ENCODE results near the gene RSPO1. TPM values are rescaled to one million over a fixed set of nuclear protein-coding genes. Genes with fewer than 3 reads are reported as not detected.
A peak's percentile ranks its signal among the peaks of the same experiment; 100 is the strongest.
"Not testable (repeated sequence)": the region's sequence is repeated elsewhere in the genome, so short reads cannot be mapped to it uniquely, and the experiment has no call there.

The RSPO1 gene
- polyA plus RNA-seq (ENCODE audit: insufficient read length in 3 of 3) = 1 to 10 TPM; 4.1 to 6.3 (median 5.6) TPM

GRCh38 chr1:37634244-37634991 is at the start of gene RSPO1:
RSPO1 (minus strand) TSS chr1:37634892; CDS start chr1:37629661, 5,231 bp downstream.
- no peak for DNase-seq (ENCODE audit: low read depth in 3 of 3, low spot score in 2 of 3)

GRCh38 chr1:37684182-37684581 is 49.5 kb upstream of the RSPO1 start:
- not testable (repeated sequence) for DNase-seq (ENCODE audit: low read depth in 3 of 3, low spot score in 2 of 3)

- DNase-seq (ENCODE audit: low read depth in 3 of 3, low spot score in 2 of 3) = peak in 1 of 3 donors; percentile 32
These were observed 47.8 kb upstream of the RSPO1 start for GRCh38 chr1:37682334-37682987.

- DNase-seq (ENCODE audit: low read depth in 3 of 3, low spot score in 2 of 3) = no peak
These were observed 46.2 kb upstream of the RSPO1 start for GRCh38 chr1:37680933-37681332.

- no peak for DNase-seq (ENCODE audit: low read depth in 3 of 3, low spot score in 2 of 3)
These were observed 43.1 kb upstream of the RSPO1 start for GRCh38 chr1:37677808-37678207.

DNA sequence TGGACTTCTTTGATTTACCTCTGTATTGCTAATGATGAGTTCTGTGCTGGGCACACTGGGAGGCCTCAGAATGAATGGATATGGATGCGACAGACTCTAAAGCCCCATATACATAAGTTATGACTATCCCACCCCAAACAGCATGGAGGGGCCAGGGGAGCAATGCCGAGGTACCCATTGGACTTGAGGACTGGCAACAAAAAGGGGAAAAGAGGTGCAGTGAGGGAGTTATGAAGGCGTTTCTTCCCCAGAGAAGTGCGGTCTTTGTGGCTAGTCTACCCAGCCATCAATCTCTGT is 42.4 kb upstream of the RSPO1 start:
- DNase-seq (ENCODE audit: low read depth in 3 of 3, low spot score in 2 of 3) = no peak

DNA sequence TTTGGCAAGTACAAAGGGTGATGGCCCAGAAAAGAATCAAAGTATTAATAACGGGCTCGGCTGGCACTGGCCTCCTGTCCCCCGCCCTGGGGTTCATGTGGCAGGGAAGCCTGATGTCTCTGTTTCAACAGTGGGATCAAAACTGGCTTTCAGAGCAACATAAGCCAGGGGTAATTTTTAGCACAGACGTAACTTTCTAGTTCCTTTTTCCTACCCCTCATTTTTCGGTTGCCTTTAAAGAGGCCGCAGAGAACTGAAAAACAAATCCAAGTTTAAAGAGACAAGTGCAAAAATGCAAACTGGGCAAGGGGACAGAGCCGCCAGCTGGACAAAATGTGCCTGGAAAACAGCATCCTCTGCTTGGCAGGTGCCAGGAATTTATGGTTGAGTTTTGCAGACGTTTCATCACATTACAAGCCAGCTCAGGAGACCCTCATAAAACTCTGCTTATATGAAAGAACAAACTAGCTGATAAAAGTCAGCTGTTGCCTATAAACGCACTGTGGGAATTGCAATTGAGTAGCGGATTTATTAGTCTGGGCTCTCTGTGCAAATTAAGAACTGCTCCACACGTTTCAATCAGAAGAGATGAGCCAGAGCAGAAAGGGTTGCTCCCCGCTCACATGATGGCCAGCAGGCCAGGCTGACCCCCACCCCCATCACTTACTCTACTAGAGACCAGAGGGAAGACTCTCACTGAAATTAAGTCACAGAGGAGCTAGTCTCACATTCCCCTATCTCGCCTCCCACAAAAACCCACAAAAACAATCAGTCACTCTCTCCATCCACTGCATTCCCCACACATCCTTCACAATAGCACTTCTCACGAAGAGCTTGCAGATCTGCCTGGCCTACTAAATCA is 41.8 kb upstream of the RSPO1 start:
- DNase-seq (ENCODE audit: low read depth in 3 of 3, low spot score in 2 of 3) = peak in 2 of 3 donors; percentile 59 to 70

GRCh38 chr1:37673920-37674319 is 39.2 kb upstream of the RSPO1 start:
- no peak for DNase-seq (ENCODE audit: low read depth in 3 of 3, low spot score in 2 of 3)

- no peak for DNase-seq (ENCODE audit: low read depth in 3 of 3, low spot score in 2 of 3)
These were observed 37.6 kb upstream of the RSPO1 start for GRCh38 chr1:37672136-37672870.

DNA sequence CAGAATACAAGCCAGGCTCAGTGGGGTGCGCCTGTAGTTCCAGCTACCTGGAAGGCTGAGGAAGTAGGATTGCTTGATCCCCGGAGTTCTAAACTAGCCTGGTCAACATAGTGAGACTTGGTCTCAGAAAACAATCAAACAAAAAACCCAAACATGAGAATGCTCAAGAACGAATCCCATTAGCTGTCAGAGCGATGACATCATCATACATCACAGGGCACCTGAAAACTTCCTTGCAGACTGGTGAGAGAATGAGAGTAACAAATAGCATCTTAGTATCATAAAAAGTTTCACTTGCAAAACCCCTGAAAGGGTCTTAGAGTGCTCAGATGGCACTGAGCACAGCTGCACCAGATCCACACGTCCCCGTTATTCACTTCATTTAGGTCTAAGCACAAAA is 36.6 kb upstream of the RSPO1 start:
- no peak for DNase-seq (ENCODE audit: low read depth in 3 of 3, low spot score in 2 of 3)

- DNase-seq (ENCODE audit: low read depth in 3 of 3, low spot score in 2 of 3) = no peak
These were observed 35.4 kb upstream of the RSPO1 start for GRCh38 chr1:37670133-37670532.

- no peak for DNase-seq (ENCODE audit: low read depth in 3 of 3, low spot score in 2 of 3)
These were observed 32.5 kb upstream of the RSPO1 start for GRCh38 chr1:37667023-37667671.

- DNase-seq (ENCODE audit: low read depth in 3 of 3, low spot score in 2 of 3) = no peak
These were observed 31.7 kb upstream of the RSPO1 start for GRCh38 chr1:37666241-37666867.

GRCh38 chr1:37663426-37664000 is 28.8 kb upstream of the RSPO1 start:
- DNase-seq (ENCODE audit: low read depth in 3 of 3, low spot score in 2 of 3) = no peak

GRCh38 chr1:37662031-37662755 is 27.5 kb upstream of the RSPO1 start:
- DNase-seq (ENCODE audit: low read depth in 3 of 3, low spot score in 2 of 3) = no peak

- no peak for DNase-seq (ENCODE audit: low read depth in 3 of 3, low spot score in 2 of 3)
These were observed 26.7 kb upstream of the RSPO1 start for GRCh38 chr1:37661401-37661800.

- DNase-seq (ENCODE audit: low read depth in 3 of 3, low spot score in 2 of 3) = no peak
These were observed 26.0 kb upstream of the RSPO1 start for GRCh38 chr1:37660664-37661063.

DNA sequence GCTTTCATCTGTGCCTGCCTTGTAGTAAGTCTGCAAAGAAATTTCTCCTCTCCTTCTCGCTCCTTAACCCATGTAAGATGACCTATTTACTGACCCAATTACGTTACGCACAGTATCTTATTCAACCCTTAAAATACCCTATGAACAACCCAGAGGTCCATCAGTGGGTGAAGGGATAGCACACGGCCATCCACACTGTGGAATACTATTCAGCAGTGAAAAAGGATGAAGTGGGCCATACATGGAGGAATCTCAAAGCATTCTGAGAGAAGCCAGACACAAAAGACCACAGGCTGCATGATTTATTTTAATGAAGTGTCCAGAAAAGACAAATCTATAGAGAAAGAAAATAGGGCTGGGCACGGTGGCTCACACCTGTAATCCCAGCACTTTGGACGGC is 23.8 kb upstream of the RSPO1 start:
- DNase-seq (ENCODE audit: low read depth in 3 of 3, low spot score in 2 of 3) = no peak

All from right renal cortex interstitium (tissue), 3 donors.